ENCODE measurements around the gene ZFYVE9. TPM values are rescaled to one million over a fixed set of nuclear protein-coding genes. Genes with fewer than 3 reads are reported as not detected.

Gene ZFYVE9
- total and polyA plus RNA-seq, 2 of the 8 experiments (the other 6 are each of a cell fraction or from before 2014, with no cell fraction given) = 5.8 to 26.5 TPM

- TF ChIP-seq CHD7 (IDR thresholded peaks at IDR 0.05; ENCODE audit: insufficient replicate concordance, low read length) (no peak), TAF7 (optimal IDR thresholded peaks at IDR 0.05; ENCODE audit: borderline replicate concordance, low read depth, low read length) (no peak), EP300 (IDR thresholded peaks at IDR 0.05; ENCODE audit: borderline replicate concordance in 1 of 2, low read depth in 2 of 2, low read length in 2 of 2) (no peak), BACH1 (IDR thresholded peaks at IDR 0.05; ENCODE audit: low read length) (no peak), ASH2L (IDR thresholded peaks at IDR 0.05; ENCODE audit: low read length) (no peak), HDAC2 (IDR thresholded peaks at IDR 0.05; ENCODE audit: borderline replicate concordance in 1 of 2, low read depth in 2 of 2, low read length in 2 of 2) (no peak), BRCA1 (IDR thresholded peaks at IDR 0.05; ENCODE audit: low read depth, low read length) (no peak), POLR2A (IDR thresholded peaks at IDR 0.05; ENCODE audit: control extremely low read depth in 1 of 2, low read depth in 2 of 2, low read length in 2 of 2) (no peak), MAFK (IDR thresholded peaks at IDR 0.05; ENCODE audit: low read depth, low read length) (no peak)
- TF ChIP-seq, protein P1, sequence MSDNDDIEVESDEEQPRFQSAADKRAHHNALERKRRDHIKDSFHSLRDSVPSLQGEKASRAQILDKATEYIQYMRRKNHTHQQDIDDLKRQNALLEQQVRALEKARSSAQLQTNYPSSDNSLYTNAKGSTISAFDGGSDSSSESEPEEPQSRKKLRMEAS (IDR thresholded peaks at IDR 0.05) = no peak
These were observed 163.7 kb downstream of the ZFYVE9 start (continued) for GRCh38 chr1:52305417-52306226.

Data from H1 (cell line).